Motor neuron (in vitro differentiated cells): ENCODE data around the gene LMCD1. TPM values are rescaled to one million over a fixed set of nuclear protein-coding genes. Genes with fewer than 3 reads are reported as not detected.
A peak's percentile ranks its signal among the peaks of the same experiment; 100 is the strongest.

Experiments used
- ATAC-seq, 8 experiments: fragments of 200-7000 bp; cut with Tn5 transposase; replicated peaks in 6 of 8; 2 replicates each; pipeline ENCODE4 v1.8.0; 2021; ENCODE audit warnings: mild to moderate bottlenecking in 8 of 8, moderate library complexity in 8 of 8
- H3K27ac ChIP-seq, 2 donors: fragments of 250-450 bp; sonication (Bioruptor Pico); 2 replicates each; pipeline ENCODE4 v1.9.0; 2021; ENCODE audit warnings: antibody characterized with exemption in 2 of 2, mild to moderate bottlenecking in 2 of 2, moderate library complexity in 1 of 2
- H3K4me1 ChIP-seq, 2 donors: fragments of 250-450 bp; sonication (Bioruptor Pico); replicated peaks in 1 of 2; 2 replicates each; pipeline ENCODE4 v1.6.1; 2021; ENCODE audit warnings: antibody characterized with exemption in 2 of 2, mild to moderate bottlenecking in 2 of 2, moderate library complexity in 1 of 2
- H3K4me3 ChIP-seq, 5 donors: fragments of 250-450 bp; sonication (Bioruptor Pico); 2 replicates each; pipeline ENCODE4 v1.9.0; 2021; ENCODE audit warnings: antibody characterized with exemption in 5 of 5, mild to moderate bottlenecking in 5 of 5, moderate library complexity in 4 of 5
- WGBS, 10 experiments: fragments of 450-650 bp; shearing (Covaris generic); methylation state at CpG; one replicate each; pipeline ENCODE4 v1.0.0; 2022; 5-methylcytosine and 5-hydroxymethylcytosine counted together
- in situ Hi-C, 9 experiments: fragments of 400-800 bp; cut with MboI; loops; one replicate each; pipeline ENCODE4 v1.15.0; 2021; ENCODE audit warnings: low sequenced_read_pairs in 9 of 9, low pct_unique_long_range_greater_than_20kb in 2 of 9; ENCODE audit not compliant: unreplicated experiment in 9 of 9
- total RNA-seq, 8 experiments: library from RNA; unstranded; fragments of 300-600 nt; gene quantifications; 2 replicates each; pipeline versions ENCODE4 v1.2.3 to v1.2.4, GENCODE V29; 2022

LMCD1 gene
- total RNA-seq, 8 experiments from 2014 or later: 1.8 to 57.1 (median 5.3) TPM

GRCh38 chr3:8549354-8549753 lies 47.7 kb downstream of the LMCD1 start:
- no peak for ATAC-seq
- in situ Hi-C loops: no loop called here
- Histone ChIP-seq H3K4me1 (peaks cover under 1 to 3% of the 10 kb centered on the region in 2 donors), H3K4me3 (no peak overlapping the region), H3K27ac (no peak overlapping the region)
- 25 to 86% (median 65%) methylated on average over 1 of the region's 1 CpG; no CpG with 5 or more reads in 6 of the 10 experiments for WGBS, 10 experiments

DNA sequence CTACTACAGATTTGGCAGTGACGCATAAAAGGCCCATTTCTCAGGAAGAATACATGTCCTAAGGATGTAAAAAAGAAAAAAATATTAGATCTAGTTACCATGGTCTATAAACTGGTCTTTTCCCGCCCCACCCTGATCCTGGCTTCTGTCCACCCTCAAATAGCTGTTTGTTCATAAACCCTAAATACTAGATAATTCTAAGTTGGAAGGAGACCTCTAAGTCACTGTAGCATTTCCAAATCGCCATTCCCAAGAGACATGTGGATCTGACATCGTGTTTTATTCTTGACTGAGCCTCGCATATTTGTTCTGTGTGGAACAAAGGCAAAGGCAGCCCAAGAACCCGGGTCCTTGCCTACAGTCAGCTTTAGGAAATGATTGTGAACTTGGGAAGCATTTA lies 49.0 kb downstream of the LMCD1 start:
- H3K27ac ChIP-seq: no peak overlapping the region
- H3K4me3 ChIP-seq: no peak overlapping the region
- in situ Hi-C loops: no loop called here
- 31 to 100% (median 68%) methylated on average over 1 to 6 of the region's 6 CpGs; no CpG with 5 or more reads in 1 of the 10 experiments for WGBS, 10 experiments
- no peak for ATAC-seq
- peaks cover 10 to 13% of the 10 kb centered on the region in 2 donors for H3K4me1 ChIP-seq

DNA sequence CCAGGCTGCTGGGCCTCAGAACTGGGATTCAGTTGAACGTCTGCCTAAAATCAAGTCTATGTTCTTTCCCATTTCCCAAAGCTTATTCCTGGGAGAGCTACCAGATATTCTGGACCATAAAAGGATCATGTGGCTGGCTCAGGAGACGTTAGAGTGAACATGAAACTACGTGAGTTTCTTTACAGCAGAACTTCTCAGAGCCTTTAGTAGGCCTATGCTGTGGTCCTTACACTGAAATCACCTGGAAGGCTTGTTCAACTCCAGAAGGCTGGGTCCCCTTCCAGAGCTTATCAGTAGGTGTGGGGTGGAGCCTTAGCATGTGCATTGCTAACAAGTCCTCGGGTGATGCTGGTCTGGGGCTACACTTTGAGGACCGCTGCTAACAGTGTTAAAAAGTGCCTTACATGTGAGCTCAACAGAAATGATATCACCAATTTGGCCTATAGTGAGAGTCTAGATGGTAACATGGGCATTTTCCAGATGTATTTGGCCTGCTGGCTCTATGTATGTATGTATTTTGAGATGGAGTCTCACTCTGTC lies 50.7 kb downstream of the LMCD1 start:
- Histone ChIP-seq H3K4me3 (no peak overlapping the region), H3K27ac (no peak overlapping the region), H3K4me1 (peaks cover 13 to 14% of the 10 kb centered on the region in 2 donors)
- ATAC-seq: no peak
- in situ Hi-C loops: no loop called here
- 42 to 93% (median 86%) methylated on average over 1 to 3 of the region's 5 CpGs; no CpG with 5 or more reads in 2 of the 10 experiments for WGBS, 10 experiments

- ATAC-seq: no peak
- in situ Hi-C loops: no loop called here
- WGBS, 10 experiments: 67 to 100% (median 100%) methylated on average over 1 of the region's 6 CpGs; no CpG with 5 or more reads in 3 of the 10 experiments
- Histone ChIP-seq H3K27ac (no peak overlapping the region), H3K4me1 (peaks cover 13 to 14% of the 10 kb centered on the region in 2 donors), H3K4me3 (no peak overlapping the region)
These were observed 51.8 kb downstream of the LMCD1 start for GRCh38 chr3:8553405-8553804.

- peak in 3 of 8 experiments; percentile 24 to 75 (median 71) for ATAC-seq
- Histone ChIP-seq H3K4me1 (peaks cover 10 to 13% of the 10 kb centered on the region in 2 donors), H3K4me3 (no peak overlapping the region), H3K27ac (no peak overlapping the region)
- 11 to 100% (median 80%) methylated on average over 2 to 7 of the region's 11 CpGs; no CpG with 5 or more reads in 5 of the 10 experiments for WGBS, 10 experiments
- in situ Hi-C loops: no loop called here
These were observed 53.1 kb downstream of the LMCD1 start for GRCh38 chr3:8554696-8555095.

DNA sequence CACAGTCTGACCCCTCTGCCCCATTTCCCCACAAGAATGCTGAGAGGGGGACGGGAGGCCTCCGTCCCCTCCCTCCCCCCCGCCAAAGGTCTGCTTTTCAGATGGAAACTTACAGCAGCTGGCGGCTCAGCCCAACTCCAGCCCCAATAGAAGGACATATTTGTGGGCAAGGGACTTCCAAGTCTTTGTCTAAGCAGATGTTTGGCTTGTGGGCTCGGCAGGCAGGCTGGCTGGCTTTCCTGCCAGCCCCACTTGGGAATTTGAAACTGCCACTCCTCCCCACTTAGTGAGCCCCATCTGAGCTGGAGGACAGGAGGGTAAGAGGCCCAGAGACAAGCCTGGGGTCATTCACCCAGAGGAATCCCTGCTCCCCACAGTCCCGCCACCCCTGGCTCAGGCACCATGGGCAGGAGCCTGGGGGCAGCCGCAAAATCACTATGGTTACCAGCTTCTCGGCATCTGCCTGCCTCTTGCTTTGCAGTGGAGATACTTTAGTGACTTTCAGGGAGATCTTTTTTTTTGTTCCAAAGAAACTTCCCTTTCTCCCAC lies 53.6 kb downstream of the LMCD1 start:
- Histone ChIP-seq H3K4me1 (peaks cover 10 to 13% of the 10 kb centered on the region in 2 donors), H3K4me3 (no peak overlapping the region), H3K27ac (no peak overlapping the region)
- ATAC-seq: peak; percentile 22 to 83 (median 70)
- in situ Hi-C loops: no loop called here
- WGBS, 10 experiments: 0 to 67% (median 29%) methylated on average over 1 to 4 of the region's 8 CpGs; no CpG with 5 or more reads in 2 of the 10 experiments

GRCh38 chr3:8555725-8556472 lies 54.3 kb downstream of the LMCD1 start:
- ATAC-seq: peak in 2 of 8 experiments; percentile 11 to 19
- in situ Hi-C loops: no loop called here
- Histone ChIP-seq H3K27ac (no peak overlapping the region), H3K4me1 (peaks cover 10 to 13% of the 10 kb centered on the region in 2 donors), H3K4me3 (no peak overlapping the region)
- WGBS, 10 experiments: 39 to 79% (median 65%) methylated on average over 2 to 6 of the region's 6 CpGs

- peaks cover 10 to 13% of the 10 kb centered on the region in 2 donors for H3K4me1 ChIP-seq
- 63 to 100% (median 95%) methylated on average over 1 to 5 of the region's 5 CpGs; no CpG with 5 or more reads in 4 of the 10 experiments for whole genome bisulfite sequencing, 10 experiments
- H3K4me3 ChIP-seq: no peak overlapping the region
- ATAC-seq: no peak
- no peak overlapping the region for H3K27ac ChIP-seq
- in situ Hi-C loops: no loop called here
These were observed 54.8 kb downstream of the LMCD1 start for GRCh38 chr3:8556473-8556869.

- in situ Hi-C loops: no loop called here
- no peak for ATAC-seq
- WGBS, 10 experiments: 12 to 100% (median 86%) methylated on average over 1 to 4 of the region's 4 CpGs; no CpG with 5 or more reads in 2 of the 10 experiments
These were observed 55.7 kb downstream of the LMCD1 start for GRCh38 chr3:8557298-8557697.

GRCh38 chr3:8558645-8559044 lies 57.0 kb downstream of the LMCD1 start:
- in situ Hi-C loops: no loop called here
- Histone ChIP-seq H3K4me1 (peaks cover 10 to 13% of the 10 kb centered on the region in 2 donors), H3K27ac (no peak overlapping the region), H3K4me3 (no peak overlapping the region)
- 44 to 100% (median 67%) methylated on average over 1 to 2 of the region's 2 CpGs; no CpG with 5 or more reads in 6 of the 10 experiments for WGBS, 10 experiments
- no peak for ATAC-seq

More at GRCh38 chr3:8557298-8557697, 55.7 kb downstream of the LMCD1 start:
- no peak overlapping the region for H3K27ac ChIP-seq
- H3K4me3 ChIP-seq: no peak overlapping the region
- peaks cover 10 to 13% of the 10 kb centered on the region in 2 donors for H3K4me1 ChIP-seq

DNA sequence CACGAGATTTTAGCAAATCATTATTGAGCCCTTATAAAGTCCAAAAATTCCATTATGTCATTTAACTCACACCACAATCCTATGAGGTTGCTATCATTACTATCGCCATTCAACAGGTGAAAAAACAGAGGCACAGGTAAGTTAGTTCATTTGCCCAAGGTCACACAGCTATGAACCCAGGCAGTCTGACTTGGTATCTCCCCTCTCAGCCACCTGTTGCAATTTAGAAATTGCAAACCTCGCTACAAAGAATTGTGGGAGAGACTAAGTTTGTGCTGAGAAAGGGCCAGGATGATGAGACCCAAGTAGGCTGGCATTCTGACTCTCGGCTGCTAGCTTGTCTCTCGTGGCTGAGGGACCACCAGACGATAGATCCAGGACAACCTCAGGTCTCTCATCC lies 57.7 kb downstream of the LMCD1 start:
- no peak overlapping the region for H3K27ac ChIP-seq
- 40 to 100% (median 92%) methylated on average over 1 to 6 of the region's 6 CpGs; no CpG with 5 or more reads in 1 of the 10 experiments for WGBS, 10 experiments
- in situ Hi-C loops: no loop called here
- peaks cover 10 to 13% of the 10 kb centered on the region in 2 donors for H3K4me1 ChIP-seq
- no peak overlapping the region for H3K4me3 ChIP-seq
- no peak for ATAC-seq

DNA sequence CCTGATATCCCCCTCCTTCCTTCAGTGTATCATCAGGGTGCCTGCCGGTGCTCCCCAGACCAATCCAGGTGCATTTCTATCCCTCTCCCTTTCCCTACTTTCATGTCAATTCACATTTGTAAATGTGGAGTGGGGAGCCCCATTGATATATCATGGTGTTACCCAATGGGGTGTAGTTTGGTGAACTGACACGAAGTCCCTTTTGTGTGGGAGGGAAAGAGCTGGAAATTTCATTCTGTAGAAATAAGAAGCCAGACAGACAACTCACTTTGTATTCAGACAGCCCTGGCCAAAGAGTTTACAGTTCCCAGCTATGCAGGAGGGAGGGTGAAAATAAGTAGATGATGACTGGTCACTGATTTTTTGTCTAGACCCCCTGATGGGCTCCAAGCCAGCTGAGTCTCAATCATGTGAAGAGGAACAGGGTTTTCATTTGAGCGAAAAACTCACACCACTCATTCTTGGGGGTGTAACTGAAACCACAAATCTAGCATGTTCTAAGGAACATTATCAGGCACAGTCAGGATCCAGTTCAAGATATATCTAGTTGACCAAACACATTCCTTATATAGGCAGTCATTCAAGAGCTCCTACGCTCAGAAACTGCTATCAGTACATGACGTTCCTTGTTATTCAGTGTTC lies 58.9 kb downstream of the LMCD1 start:
- Histone ChIP-seq H3K4me1 (peaks cover 1 to 4% of the 10 kb centered on the region in 2 donors), H3K27ac (no peak overlapping the region), H3K4me3 (no peak overlapping the region)
- 40 to 100% (median 86%) methylated on average over 2 to 5 of the region's 5 CpGs for WGBS, 10 experiments
- in situ Hi-C loops: no loop called here
- no peak for ATAC-seq

GRCh38 chr3:8561370-8561769 lies 59.7 kb downstream of the LMCD1 start:
- no peak for ATAC-seq
- Histone ChIP-seq H3K4me3 (no peak overlapping the region), H3K27ac (no peak overlapping the region), H3K4me1 (no peaks in the 10 kb centered on the region)
- WGBS, 10 experiments: 73 to 95% (median 88%) methylated on average over 1 to 4 of the region's 4 CpGs; no CpG with 5 or more reads in 2 of the 10 experiments
- in situ Hi-C loops: no loop called here
